ENCODE results near the gene TRIM28.

The TRIM28 gene

DNA sequence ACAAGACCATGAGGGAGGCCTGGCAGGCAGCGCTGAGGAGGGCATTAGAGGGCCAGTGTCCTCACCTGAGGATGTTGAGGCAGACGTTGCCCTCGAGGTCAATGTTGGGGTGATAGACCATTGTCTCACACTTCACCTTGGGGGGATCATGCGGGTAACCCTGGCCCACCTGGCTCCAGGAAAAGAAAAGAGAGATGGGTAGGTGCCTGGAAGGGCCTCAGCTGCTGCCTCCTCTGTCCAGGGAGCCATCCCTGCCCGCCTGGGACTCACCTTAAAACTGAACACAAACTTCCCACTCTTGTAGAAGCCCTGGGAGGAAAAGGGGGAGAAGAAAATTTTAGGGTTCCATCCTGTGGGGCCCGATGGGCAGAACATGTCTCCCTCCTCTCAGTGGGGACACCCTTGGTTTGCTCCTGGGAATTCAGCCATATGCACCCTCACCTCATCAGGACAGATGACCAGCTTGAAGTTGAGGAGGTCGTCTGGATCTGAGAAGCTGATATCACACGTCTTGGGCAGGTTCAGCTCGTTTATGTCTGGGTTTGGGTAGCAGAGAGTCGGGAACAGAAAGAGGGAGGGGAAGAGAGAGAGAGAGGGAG lies 12.9 kb downstream of the TRIM28 start:
- ATAC-seq = no peak
- no peak for TF ChIP-seq GLIS3 (CRISPR knock-in tag; IDR thresholded peaks at IDR 0.05)
- no peak for TF ChIP-seq ESRRG (CRISPR knock-in tag; IDR thresholded peaks at IDR 0.05)
- no peak for TF ChIP-seq ZC3H10 (CRISPR knock-in tag; IDR thresholded peaks at IDR 0.05)
- TF ChIP-seq, protein P1, sequence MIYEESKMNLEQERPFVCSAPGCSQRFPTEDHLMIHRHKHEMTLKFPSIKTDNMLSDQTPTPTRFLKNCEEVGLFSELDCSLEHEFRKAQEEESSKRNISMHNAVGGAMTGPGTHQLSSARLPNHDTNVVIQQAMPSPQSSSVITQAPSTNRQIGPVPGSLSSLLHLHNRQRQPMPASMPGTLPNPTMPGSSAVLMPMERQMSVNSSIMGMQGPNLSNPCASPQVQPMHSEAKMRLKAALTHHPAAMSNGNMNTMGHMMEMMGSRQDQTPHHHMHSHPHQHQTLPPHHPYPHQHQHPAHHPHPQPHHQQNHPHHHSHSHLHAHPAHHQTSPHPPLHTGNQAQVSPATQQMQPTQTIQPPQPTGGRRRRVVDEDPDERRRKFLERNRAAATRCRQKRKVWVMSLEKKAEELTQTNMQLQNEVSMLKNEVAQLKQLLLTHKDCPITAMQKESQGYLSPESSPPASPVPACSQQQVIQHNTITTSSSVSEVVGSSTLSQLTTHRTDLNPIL (CRISPR knock-in tag; IDR thresholded peaks at IDR 0.05; ENCODE audit: low read depth) = no peak
- no peak for TF ChIP-seq RARB (CRISPR knock-in tag; IDR thresholded peaks at IDR 0.05)
- no peak for TF ChIP-seq ZNF8 (CRISPR knock-in tag; IDR thresholded peaks at IDR 0.05)
- TF ChIP-seq OSR1 (CRISPR knock-in tag; IDR thresholded peaks at IDR 0.05) = no peak
- no peak for TF ChIP-seq SNAI2 (CRISPR knock-in tag; IDR thresholded peaks at IDR 0.05)
- no peak for TF ChIP-seq ZFP3 (CRISPR knock-in tag; IDR thresholded peaks at IDR 0.05)
- TF ChIP-seq ZNF70 (CRISPR knock-in tag; IDR thresholded peaks at IDR 0.05) = no peak
- no peak for TF ChIP-seq PPARA (CRISPR knock-in tag; IDR thresholded peaks at IDR 0.05; ENCODE audit: borderline replicate concordance)
- TF ChIP-seq, protein P2, sequence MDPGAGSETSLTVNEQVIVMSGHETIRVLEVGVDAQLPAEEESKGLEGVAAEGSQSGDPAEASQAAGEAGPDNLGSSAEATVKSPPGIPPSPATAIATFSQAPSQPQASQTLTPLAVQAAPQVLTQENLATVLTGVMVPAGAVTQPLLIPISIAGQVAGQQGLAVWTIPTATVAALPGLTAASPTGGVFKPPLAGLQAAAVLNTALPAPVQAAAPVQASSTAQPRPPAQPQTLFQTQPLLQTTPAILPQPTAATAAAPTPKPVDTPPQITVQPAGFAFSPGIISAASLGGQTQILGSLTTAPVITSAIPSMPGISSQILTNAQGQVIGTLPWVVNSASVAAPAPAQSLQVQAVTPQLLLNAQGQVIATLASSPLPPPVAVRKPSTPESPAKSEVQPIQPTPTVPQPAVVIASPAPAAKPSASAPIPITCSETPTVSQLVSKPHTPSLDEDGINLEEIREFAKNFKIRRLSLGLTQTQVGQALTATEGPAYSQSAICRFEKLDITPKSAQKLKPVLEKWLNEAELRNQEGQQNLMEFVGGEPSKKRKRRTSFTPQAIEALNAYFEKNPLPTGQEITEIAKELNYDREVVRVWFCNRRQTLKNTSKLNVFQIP (CRISPR knock-in tag; IDR thresholded peaks at IDR 0.05; ENCODE audit: borderline replicate concordance, low read depth) = no peak
- no peak for TF ChIP-seq BACH2 (CRISPR knock-in tag; IDR thresholded peaks at IDR 0.05; ENCODE audit: borderline replicate concordance)

DNA sequence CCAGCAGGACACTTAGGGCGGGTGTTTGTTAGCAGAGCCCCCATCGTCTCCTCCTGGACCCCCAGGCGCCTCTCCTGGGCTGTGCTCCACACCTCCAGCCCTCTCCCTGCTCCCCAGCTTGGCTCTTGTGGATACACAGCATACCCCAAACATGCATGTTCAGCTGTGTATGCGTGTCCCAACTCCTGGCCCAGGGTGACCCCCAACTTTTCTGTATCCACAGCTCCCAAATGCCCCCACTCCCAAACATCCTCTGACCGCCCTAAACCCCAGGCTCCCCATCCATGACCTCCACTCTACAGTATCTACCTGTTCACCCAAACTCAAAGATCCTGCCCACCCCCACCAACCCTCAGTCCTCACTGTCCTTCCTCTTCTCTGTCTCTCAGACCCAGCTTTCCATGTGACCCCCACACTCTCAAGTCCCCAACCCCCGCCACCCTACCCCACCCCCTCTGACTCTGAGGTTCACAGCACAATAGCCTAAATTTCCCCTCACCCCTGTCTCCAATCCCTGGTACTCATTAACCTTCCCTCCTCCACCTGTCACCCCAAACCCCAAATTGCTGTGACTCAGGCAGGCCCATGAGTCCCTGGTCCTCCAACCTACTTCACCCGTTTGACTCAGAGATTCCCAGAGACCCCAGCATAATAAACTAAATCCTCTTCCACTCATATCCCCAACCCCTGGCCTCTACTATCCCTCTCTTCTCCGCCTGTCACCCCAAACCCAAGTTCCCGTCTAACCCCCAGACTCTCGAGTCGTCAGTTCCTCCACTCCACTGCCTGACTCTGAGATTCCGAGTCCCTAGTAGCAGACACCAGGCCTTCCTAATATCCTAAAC lies 13.6 kb downstream of the TRIM28 start:
- no peak for ATAC-seq
- TF ChIP-seq, protein P1 (CRISPR knock-in tag; IDR thresholded peaks at IDR 0.05; ENCODE audit: low read depth) = no peak
- no peak for TF ChIP-seq SNAI2 (CRISPR knock-in tag; IDR thresholded peaks at IDR 0.05)
- no peak for TF ChIP-seq ZNF8 (CRISPR knock-in tag; IDR thresholded peaks at IDR 0.05)
- no peak for TF ChIP-seq ZNF565 (CRISPR knock-in tag; conservative IDR thresholded peaks at IDR 0.05; ENCODE audit: low read depth)

DNA sequence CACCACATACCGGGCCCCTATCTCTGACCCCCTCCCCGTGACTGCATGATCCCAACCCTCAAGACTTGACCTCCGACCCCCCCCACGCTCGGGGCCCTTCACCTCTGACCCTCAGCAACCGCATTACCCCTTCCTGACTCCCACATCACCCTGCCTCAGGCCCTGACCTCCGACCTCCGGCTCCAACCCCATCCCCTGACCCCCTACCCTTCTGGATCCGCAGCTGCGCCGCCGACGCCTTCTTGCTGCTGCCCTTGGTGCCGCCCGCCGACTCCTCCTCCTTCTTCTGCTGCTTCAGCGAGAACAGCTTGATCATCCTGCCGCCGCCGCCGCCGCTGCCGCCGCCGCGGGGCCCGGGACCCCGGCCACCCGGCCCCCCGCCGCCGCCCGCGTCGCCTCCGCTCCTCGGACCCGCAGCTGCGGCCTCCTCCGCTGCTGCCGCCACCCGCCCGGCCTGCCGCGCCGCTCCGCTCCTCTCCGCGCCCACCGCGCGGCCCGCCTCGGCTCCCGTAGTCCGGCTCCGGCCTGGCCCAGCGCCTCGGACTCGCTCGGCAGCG lies 14.3 kb downstream of the TRIM28 start, which contains the start of gene UBE2M:
UBE2M (minus strand) TSS at position 546 of the 557 bp plus-strand sequence; CDS start at position 316, 230 bp downstream.
- TF ChIP-seq, protein P1 (CRISPR knock-in tag; IDR thresholded peaks at IDR 0.05; ENCODE audit: low read depth) = no peak
- no peak for TF ChIP-seq ZNF8 (CRISPR knock-in tag; IDR thresholded peaks at IDR 0.05)
- no peak for ATAC-seq

DNA sequence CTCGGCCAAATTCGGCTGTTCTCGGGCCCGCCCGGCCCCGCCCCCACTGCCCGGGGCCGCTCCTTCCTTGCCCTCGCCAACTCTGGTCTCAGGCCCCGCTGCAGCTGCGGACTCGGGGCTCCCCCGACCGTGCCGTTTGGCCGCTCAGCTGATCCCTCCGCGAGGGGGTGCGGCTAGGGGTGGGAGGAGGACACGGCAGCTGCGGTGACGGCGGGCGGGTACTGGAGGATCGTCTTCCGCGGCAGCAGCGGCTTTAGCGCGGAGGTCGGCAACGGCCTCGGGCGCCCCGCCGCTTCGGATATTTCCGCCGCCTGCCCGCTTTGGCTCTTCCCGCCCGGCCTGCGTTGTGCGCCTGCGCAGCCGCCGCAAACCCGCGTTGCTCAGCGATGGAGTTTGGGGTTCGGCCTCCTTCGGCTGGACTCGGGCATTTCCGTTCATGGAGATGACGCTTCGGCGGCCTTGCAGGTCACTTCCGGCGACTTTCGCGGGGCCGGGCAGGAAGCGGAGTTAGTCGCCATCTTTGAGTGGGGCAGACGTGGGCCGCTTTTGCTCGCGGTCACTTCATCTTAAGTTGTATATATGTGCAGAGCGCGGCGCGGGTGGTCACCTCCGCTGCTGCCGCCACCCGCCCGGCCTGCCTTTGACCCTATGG lies 14.9 kb downstream of the TRIM28 start:
- TF ChIP-seq CSDC2 (CRISPR knock-in tag; IDR thresholded peaks at IDR 0.05) (no peak), OSR1 (CRISPR knock-in tag; IDR thresholded peaks at IDR 0.05) (no peak), ZNF8 (CRISPR knock-in tag; IDR thresholded peaks at IDR 0.05) (no peak), ARNTL (CRISPR knock-in tag; IDR thresholded peaks at IDR 0.05; ENCODE audit: borderline replicate concordance, low read depth) (no peak), BACH2 (CRISPR knock-in tag; IDR thresholded peaks at IDR 0.05; ENCODE audit: borderline replicate concordance) (no peak), ZNF70 (CRISPR knock-in tag; IDR thresholded peaks at IDR 0.05) (no peak), ISL1 (CRISPR knock-in tag; IDR thresholded peaks at IDR 0.05) (no peak), GLIS3 (CRISPR knock-in tag; IDR thresholded peaks at IDR 0.05) (no peak), ZFP30 (CRISPR knock-in tag; IDR thresholded peaks at IDR 0.05) (no peak), SNAI2 (CRISPR knock-in tag; IDR thresholded peaks at IDR 0.05) (no peak), PPARA (CRISPR knock-in tag; IDR thresholded peaks at IDR 0.05; ENCODE audit: borderline replicate concordance) (no peak), ZFP3 (CRISPR knock-in tag; IDR thresholded peaks at IDR 0.05) (no peak), ZC3H10 (CRISPR knock-in tag; IDR thresholded peaks at IDR 0.05) (no peak), TOX (CRISPR knock-in tag; IDR thresholded peaks at IDR 0.05; ENCODE audit: borderline replicate concordance) (no peak)
- TF ChIP-seq, protein P1 (CRISPR knock-in tag; IDR thresholded peaks at IDR 0.05; ENCODE audit: low read depth) = no peak
- TF ChIP-seq, protein P3, sequence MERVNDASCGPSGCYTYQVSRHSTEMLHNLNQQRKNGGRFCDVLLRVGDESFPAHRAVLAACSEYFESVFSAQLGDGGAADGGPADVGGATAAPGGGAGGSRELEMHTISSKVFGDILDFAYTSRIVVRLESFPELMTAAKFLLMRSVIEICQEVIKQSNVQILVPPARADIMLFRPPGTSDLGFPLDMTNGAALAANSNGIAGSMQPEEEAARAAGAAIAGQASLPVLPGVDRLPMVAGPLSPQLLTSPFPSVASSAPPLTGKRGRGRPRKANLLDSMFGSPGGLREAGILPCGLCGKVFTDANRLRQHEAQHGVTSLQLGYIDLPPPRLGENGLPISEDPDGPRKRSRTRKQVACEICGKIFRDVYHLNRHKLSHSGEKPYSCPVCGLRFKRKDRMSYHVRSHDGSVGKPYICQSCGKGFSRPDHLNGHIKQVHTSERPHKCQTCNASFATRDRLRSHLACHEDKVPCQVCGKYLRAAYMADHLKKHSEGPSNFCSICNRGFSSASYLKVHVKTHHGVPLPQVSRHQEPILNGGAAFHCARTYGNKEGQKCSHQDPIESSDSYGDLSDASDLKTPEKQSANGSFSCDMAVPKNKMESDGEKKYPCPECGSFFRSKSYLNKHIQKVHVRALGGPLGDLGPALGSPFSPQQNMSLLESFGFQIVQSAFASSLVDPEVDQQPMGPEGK (CRISPR knock-in tag; IDR thresholded peaks at IDR 0.05; ENCODE audit: borderline replicate concordance) = no peak
- TF ChIP-seq, protein P2 (CRISPR knock-in tag; IDR thresholded peaks at IDR 0.05; ENCODE audit: borderline replicate concordance, low read depth) = no peak
- peak; percentile 72 for ATAC-seq

Measured in SK-N-SH treated with all-trans-retinoic acid at 6 μM for 48 hours (cell line).